Lower lobe of right lung (tissue), 2 donors: ENCODE measurements around the gene ESPNL. TPM values are rescaled to one million over a fixed set of nuclear protein-coding genes. Genes with fewer than 3 reads are reported as not detected.

Experiments
- ATAC-seq, 2 donors: fragments of 200-7000 bp; cut with Tn5 transposase; one replicate each; pipeline ENCODE4 v1.9.1; 2020 to 2022; ENCODE audit warnings: mild to moderate bottlenecking in 2 of 2, moderate library complexity in 2 of 2
- DNase-seq: peaks from one replicate; pipeline ENCODE4 v3.0.0-alpha.2; 2020
- H3K27ac ChIP-seq: fragments of 200-600 bp; one replicate; pipeline ENCODE4 v1.8.0; 2022
- H3K27me3 ChIP-seq: fragments of 200-600 bp; one replicate; pipeline ENCODE4 v1.8.0; 2022; ENCODE audit warnings: low read depth
- H3K36me3 ChIP-seq: fragments of 200-600 bp; one replicate; pipeline ENCODE4 v1.8.0; 2022; ENCODE audit warnings: mild to moderate bottlenecking
- H3K4me1 ChIP-seq: fragments of 200-600 bp; one replicate; pipeline ENCODE4 v1.8.0; 2022
- H3K4me3 ChIP-seq: fragments of 200-600 bp; one replicate; pipeline ENCODE4 v1.8.0; 2022; ENCODE audit warnings: mild to moderate bottlenecking
- H3K9me3 ChIP-seq: fragments of 200-600 bp; one replicate; pipeline ENCODE4 v1.8.0; 2022
- intact Hi-C: fragments of 100-400 bp; cut with DNase I; formaldehyde crosslinking; loops from one replicate; pipeline ENCODE4 v1.11.0; 2022
- total RNA-seq: library from RNA; stranded (reverse); fragmentation: NEBNext Ultra II Directional; extraction: Animal tissue kit (Norgen Biotek cat#: 25700); gene quantifications from one replicate; pipeline ENCODE4 v1.2.1, GENCODE V29; 2021
- TF ChIP-seq, protein P1 (sequence below): fragments of 200-600 bp; IDR thresholded peaks from one replicate; pipeline ENCODE4 v1.8.0; 2022; ENCODE audit warnings: antibody characterized with exemption, mild to moderate bottlenecking
- donor health status: DM: no; HTN: yes; CAD: no; lungs with severe emphysema.

The ESPNL gene
- total RNA-seq, 1 donor from 2014 or later: 0.09 TPM

DNA sequence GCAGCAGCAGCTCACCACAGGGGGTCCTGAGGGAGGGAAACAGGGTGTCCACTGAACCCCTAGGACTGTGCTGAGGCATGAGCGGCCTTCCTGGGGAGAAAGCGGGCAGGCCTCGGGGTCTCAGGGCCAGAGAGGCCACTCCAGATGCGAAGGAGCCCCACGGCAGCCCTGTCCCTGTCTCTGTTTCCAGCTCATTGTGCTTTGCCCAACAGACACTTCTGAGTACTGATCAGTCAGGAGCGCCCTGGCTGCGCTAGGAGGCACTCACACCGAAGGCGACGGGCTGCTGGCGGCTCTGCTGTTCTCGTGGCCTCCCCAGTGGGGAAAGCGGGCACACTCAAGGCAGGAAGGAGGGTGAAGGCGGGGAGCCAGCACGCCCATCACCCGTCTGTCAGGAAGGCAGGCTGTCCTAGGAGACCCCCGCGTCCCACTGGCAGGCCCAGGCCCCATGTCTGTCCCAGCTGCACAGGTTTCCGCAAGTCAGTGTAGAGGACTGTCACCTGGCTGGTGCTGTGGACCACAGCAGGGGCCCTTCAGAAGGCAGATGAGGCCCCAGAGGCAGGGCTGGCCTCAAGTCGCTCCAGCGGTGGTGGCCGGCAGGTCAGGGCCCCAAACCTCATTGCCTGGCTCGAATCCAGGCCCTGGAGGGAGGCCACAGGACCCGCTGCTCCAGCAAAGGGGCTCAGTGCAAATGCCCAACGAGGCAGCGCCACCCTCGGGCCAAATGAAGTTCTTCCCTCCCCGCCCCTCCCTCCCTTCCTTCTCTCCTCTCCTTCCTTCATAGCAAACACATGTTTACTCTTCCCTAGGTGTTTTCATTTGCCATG lies 6.8 kb downstream of the ESPNL start:
- Histone ChIP-seq H3K4me1 (peaks cover 13% of the 10 kb centered on the region), H3K36me3 (no peaks in the 10 kb centered on the region), H3K27ac (no peak overlapping the region), H3K27me3 (no peaks in the 10 kb centered on the region), H3K9me3 (no peaks in the 10 kb centered on the region), H3K4me3 (no peak overlapping the region)
- DNase-seq (peak; percentile 47), ATAC-seq (no peak)
- TF ChIP-seq, protein P1, sequence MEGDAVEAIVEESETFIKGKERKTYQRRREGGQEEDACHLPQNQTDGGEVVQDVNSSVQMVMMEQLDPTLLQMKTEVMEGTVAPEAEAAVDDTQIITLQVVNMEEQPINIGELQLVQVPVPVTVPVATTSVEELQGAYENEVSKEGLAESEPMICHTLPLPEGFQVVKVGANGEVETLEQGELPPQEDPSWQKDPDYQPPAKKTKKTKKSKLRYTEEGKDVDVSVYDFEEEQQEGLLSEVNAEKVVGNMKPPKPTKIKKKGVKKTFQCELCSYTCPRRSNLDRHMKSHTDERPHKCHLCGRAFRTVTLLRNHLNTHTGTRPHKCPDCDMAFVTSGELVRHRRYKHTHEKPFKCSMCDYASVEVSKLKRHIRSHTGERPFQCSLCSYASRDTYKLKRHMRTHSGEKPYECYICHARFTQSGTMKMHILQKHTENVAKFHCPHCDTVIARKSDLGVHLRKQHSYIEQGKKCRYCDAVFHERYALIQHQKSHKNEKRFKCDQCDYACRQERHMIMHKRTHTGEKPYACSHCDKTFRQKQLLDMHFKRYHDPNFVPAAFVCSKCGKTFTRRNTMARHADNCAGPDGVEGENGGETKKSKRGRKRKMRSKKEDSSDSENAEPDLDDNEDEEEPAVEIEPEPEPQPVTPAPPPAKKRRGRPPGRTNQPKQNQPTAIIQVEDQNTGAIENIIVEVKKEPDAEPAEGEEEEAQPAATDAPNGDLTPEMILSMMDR: peak; percentile 20
- intact Hi-C loops: no loop called here

DNA sequence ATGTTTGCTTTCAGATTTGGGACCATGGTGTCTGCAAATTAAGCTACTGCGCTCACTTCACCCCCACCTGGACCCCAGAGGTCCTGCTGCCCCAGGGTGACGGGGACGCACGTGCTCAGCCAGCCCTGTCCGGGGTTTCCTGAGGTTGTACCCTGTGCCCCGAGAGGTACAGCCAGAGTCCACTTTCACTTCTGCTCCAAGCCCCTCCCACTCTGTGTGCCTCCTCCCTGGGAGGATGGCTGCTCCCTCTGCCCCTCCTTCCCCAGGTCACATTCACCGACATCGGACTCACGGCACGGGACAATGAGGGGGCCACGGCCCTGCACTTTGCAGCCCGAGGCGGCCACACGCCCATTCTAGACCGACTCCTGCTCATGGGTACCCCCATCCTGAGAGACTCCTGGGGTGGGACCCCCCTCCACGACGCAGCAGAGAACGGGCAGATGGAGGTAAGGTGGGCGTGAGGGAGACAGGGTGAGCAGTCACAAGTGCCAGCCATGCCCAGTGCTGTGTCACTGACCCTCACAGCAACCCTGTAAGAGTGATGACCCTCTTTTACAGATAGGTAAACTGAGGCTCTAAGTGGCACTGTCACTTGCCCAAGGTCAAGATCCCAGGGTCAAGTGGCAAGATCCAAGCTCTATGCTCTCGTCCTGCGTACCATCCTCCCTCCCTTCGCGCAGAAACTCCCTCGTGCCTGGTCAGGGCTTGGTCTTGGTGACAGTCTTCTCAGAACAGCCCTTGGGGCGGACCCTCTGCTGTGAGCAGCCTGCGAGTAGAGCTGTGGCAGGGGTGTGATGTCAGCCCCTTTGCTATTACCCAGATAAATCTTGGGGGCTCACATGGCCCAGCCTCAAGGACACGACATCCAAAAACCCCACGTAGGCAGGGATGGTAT lies 7.6 kb downstream of the ESPNL start:
- Histone ChIP-seq H3K36me3 (no peaks in the 10 kb centered on the region), H3K27ac (no peak overlapping the region), H3K4me1 (peaks cover 13% of the 10 kb centered on the region), H3K4me3 (no peak overlapping the region), H3K27me3 (no peaks in the 10 kb centered on the region), H3K9me3 (no peaks in the 10 kb centered on the region)
- intact Hi-C loops: no loop called here
- ATAC-seq (peak; percentile 55 to 63), DNase-seq (peak; percentile 47)
- TF ChIP-seq, protein P1: no peak

DNA sequence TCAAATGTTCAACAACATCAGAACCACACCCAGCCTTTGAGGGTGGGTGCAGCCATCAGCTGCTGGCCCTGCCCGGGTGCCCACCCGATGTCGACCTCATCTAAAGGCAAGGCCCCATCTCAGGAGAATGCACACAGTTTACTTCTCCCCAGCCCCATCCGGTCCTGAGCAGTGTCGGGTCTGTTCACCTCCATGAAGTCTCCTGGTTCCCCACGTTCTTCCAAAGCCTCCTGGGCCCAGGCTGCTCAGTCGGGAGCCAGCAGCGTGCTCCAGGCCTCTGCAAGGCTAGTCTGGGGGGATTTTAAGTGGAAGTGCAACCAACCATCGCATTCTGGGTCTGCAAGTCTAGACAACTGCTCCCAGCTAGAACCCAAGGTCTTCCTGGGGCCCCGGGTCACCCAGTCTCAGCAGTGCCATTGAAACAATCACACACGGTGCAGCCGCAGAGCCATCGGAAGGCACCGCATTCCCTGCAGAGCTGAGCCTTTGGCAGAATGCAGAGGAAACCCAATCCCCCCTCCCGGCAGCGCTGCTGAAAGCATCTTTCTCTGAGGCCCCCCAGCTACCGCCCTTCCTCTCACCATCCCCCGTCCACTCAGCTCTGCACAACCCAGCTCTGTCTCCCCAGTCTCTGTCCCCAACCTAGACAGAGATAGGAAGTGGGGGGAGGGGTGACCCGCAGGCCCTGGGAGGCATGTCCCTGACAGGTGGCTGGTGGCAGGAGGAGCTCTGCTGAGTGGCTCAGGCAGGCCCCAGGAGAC lies 8.5 kb downstream of the ESPNL start:
- intact Hi-C loops: no loop called here
- H3K36me3 ChIP-seq: no peaks in the 10 kb centered on the region
- H3K27ac ChIP-seq: no peak overlapping the region
- TF ChIP-seq, protein P1: no peak
- no peaks in the 10 kb centered on the region for H3K27me3 ChIP-seq
- peak in 1 of 2 donors; percentile 21 for ATAC-seq
- peaks cover 13% of the 10 kb centered on the region for H3K4me1 ChIP-seq
- peak; percentile 49 for DNase-seq
- H3K4me3 ChIP-seq: no peak overlapping the region
- no peaks in the 10 kb centered on the region for H3K9me3 ChIP-seq

DNA sequence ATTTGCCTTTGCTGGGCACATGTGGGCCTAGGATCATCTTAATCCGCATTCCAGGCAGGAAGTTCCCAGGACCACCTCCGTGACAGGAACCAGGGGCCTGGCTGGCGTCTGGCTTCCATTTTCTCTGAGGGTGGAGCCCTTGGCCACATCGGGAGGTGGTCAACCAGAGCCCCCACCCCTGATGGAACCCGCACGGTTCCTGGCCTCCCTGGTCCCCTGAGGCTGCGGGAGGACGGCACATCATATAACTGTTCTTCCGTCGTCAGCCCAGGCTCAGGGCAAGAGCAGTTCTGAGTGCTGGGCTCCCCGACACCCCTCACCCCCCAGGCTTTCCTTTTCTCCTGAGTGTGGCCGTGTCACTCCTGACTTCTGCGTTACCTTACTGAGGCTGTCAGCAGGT lies 13.5 kb downstream of the ESPNL start:
- ATAC-seq: no peak
- TF ChIP-seq, protein P1: no peak
- Histone ChIP-seq H3K4me3 (no peak overlapping the region), H3K36me3 (no peaks in the 10 kb centered on the region), H3K27ac (no peak overlapping the region), H3K27me3 (peaks cover 17% of the 10 kb centered on the region), H3K9me3 (no peaks in the 10 kb centered on the region), H3K4me1 (peaks cover 5% of the 10 kb centered on the region)
- DNase-seq: peak; percentile 22
- intact Hi-C loops: no loop called here

DNA sequence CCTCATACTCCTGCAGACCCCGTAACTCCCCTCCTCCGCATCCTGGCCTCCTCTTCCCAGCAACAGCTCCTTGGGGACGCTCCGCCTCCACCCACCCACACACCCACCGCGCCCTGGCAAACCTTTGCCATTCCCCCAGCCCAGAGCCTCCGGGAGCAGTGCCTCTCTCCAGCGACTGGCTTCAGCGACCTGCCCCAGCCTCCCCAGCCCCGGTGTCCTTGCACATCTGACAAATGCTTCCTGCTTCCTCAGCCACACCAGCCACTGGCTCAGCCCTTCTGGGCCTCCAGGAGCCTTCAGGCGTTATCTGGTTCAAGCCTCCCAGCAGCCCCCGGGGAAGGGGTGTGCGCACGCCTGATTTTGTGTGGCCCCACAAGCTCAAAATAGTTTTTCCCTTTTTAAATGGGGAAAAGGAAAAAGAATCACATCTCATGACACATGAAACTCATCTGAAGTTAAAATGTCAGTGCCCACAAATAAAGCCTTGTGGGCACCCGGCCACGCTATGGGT lies 14.2 kb downstream of the ESPNL start:
- Histone ChIP-seq H3K36me3 (no peaks in the 10 kb centered on the region), H3K27me3 (peaks cover 17% of the 10 kb centered on the region), H3K27ac (no peak overlapping the region), H3K4me3 (no peak overlapping the region), H3K4me1 (no peaks in the 10 kb centered on the region), H3K9me3 (no peaks in the 10 kb centered on the region)
- ATAC-seq (no peak), DNase-seq (peak; percentile 30)
- TF ChIP-seq, protein P1: no peak
- intact Hi-C loops: no loop called here
